ENCODE data around the gene DCTN1.

Gene DCTN1

GRCh38 chr2:74413001-74413698 is 33.0 kb upstream of the DCTN1 start:
- peaks cover 4% of the 10 kb centered on the region; the same call in 1 of the 2 replicates for H3K4me1 ChIP-seq (ENCODE audit: control insufficient read depth, insufficient read depth, low read length)
- H3K4me3 ChIP-seq (ENCODE audit: low read depth, low read length), result no peak overlapping the region
- no peaks in the 10 kb centered on the region for H3K36me3 ChIP-seq (ENCODE audit: control insufficient read depth, insufficient read depth, low read length)
- H3K27ac ChIP-seq (ENCODE audit: low read depth, low read length), result no peak overlapping the region
- peaks cover 8% of the 10 kb centered on the region for H3K27me3 ChIP-seq (ENCODE audit: control insufficient read depth, insufficient read depth, low read length)
- H3K9me3 ChIP-seq (ENCODE audit: control insufficient read depth, insufficient read depth, low read depth, low read length), result no peaks in the 10 kb centered on the region
- H3K9ac ChIP-seq (ENCODE audit: low read length), result no peak overlapping the region

- H3K9ac ChIP-seq (ENCODE audit: low read length), result no peak overlapping the region
- no peaks in the 10 kb centered on the region for H3K9me3 ChIP-seq (ENCODE audit: control insufficient read depth, insufficient read depth, low read depth, low read length)
- H3K27ac ChIP-seq (ENCODE audit: low read depth, low read length), result no peak overlapping the region
- no peaks in the 10 kb centered on the region for H3K36me3 ChIP-seq (ENCODE audit: control insufficient read depth, insufficient read depth, low read length)
- no peaks in the 10 kb centered on the region for H3K4me1 ChIP-seq (ENCODE audit: control insufficient read depth, insufficient read depth, low read length)
- no peak overlapping the region for H3K4me3 ChIP-seq (ENCODE audit: low read depth, low read length)
- peaks cover 3% of the 10 kb centered on the region; the same call in 1 of the 2 replicates for H3K27me3 ChIP-seq (ENCODE audit: control insufficient read depth, insufficient read depth, low read length)
Observed at GRCh38 chr2:74407682-74408081, 27.6 kb upstream of the DCTN1 start.

- Histone ChIP-seq H3K27ac (ENCODE audit: low read depth, low read length) (no peak overlapping the region), H3K4me3 (ENCODE audit: low read depth, low read length) (no peak overlapping the region), H3K9me3 (ENCODE audit: control insufficient read depth, insufficient read depth, low read depth, low read length) (no peaks in the 10 kb centered on the region), H3K4me1 (ENCODE audit: control insufficient read depth, insufficient read depth, low read length) (no peaks in the 10 kb centered on the region), H3K9ac (ENCODE audit: low read length) (no peak overlapping the region), H3K36me3 (ENCODE audit: control insufficient read depth, insufficient read depth, low read length) (no peaks in the 10 kb centered on the region), H3K27me3 (ENCODE audit: control insufficient read depth, insufficient read depth, low read length) (peaks cover 3% of the 10 kb centered on the region; the same call in 1 of the 2 replicates)
Observed at GRCh38 chr2:74406035-74406434, 25.9 kb upstream of the DCTN1 start.

DNA sequence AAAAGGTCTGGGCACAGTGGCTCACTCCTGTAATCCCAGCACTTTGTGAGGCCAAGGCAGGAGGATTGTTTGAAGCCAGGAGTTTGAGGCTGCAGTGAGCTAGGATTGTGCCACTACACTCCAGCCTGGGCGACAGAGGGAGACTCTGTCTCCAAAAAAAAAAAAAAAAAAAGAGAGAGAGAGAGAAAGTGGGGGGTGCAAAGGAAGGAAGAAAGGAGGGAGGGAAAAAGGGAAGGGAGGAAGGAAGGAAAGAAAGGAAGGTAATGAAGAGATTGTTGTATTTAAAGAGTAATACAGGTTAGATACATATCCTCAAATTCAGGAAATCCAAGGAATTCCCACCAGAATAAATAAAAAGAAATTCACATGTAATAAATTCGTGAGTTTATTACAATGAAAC is 21.8 kb upstream of the DCTN1 start:
- Histone ChIP-seq H3K36me3 (ENCODE audit: control insufficient read depth, insufficient read depth, low read length) (no peaks in the 10 kb centered on the region), H3K27ac (ENCODE audit: low read depth, low read length) (no peak overlapping the region), H3K9ac (ENCODE audit: low read length) (no peak overlapping the region), H3K4me3 (ENCODE audit: low read depth, low read length) (no peak overlapping the region), H3K27me3 (ENCODE audit: control insufficient read depth, insufficient read depth, low read length) (no peaks in the 10 kb centered on the region), H3K4me1 (ENCODE audit: control insufficient read depth, insufficient read depth, low read length) (no peaks in the 10 kb centered on the region), H3K9me3 (ENCODE audit: control insufficient read depth, insufficient read depth, low read depth, low read length) (no peaks in the 10 kb centered on the region)

DNA sequence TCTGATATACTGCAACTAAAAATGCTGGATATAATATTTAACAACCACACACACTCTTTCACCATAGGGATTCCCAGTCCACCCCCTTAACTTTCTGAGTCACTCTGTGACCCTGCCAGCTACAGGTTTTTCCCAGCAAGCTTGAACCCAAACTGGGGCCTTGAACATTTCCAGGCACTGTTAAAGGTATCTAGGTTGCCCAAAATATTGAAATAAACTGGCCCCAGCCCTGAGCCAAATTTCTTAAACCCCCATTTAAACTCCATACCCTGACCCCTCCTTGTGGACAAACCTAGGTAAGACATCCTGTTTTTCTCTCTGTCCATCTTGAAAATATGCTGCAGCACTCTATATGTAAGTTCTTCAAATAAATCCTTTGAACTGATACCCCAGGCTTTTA is 19.7 kb upstream of the DCTN1 start:
- Histone ChIP-seq H3K9me3 (ENCODE audit: control insufficient read depth, insufficient read depth, low read depth, low read length) (no peaks in the 10 kb centered on the region), H3K4me1 (ENCODE audit: control insufficient read depth, insufficient read depth, low read length) (no peaks in the 10 kb centered on the region), H3K9ac (ENCODE audit: low read length) (no peak overlapping the region), H3K27me3 (ENCODE audit: control insufficient read depth, insufficient read depth, low read length) (no peaks in the 10 kb centered on the region), H3K36me3 (ENCODE audit: control insufficient read depth, insufficient read depth, low read length) (no peaks in the 10 kb centered on the region), H3K4me3 (ENCODE audit: low read depth, low read length) (no peak overlapping the region), H3K27ac (ENCODE audit: low read depth, low read length) (no peak overlapping the region)

- H3K36me3 ChIP-seq (ENCODE audit: control insufficient read depth, insufficient read depth, low read length), result no peaks in the 10 kb centered on the region
- no peaks in the 10 kb centered on the region for H3K27me3 ChIP-seq (ENCODE audit: control insufficient read depth, insufficient read depth, low read length)
- no peak overlapping the region for H3K9ac ChIP-seq (ENCODE audit: low read length)
- H3K4me1 ChIP-seq (ENCODE audit: control insufficient read depth, insufficient read depth, low read length), result peaks cover 3% of the 10 kb centered on the region; the same call in 1 of the 2 replicates
- no peak overlapping the region for H3K27ac ChIP-seq (ENCODE audit: low read depth, low read length)
- H3K4me3 ChIP-seq (ENCODE audit: low read depth, low read length), result no peak overlapping the region
- no peaks in the 10 kb centered on the region for H3K9me3 ChIP-seq (ENCODE audit: control insufficient read depth, insufficient read depth, low read depth, low read length)
Observed at GRCh38 chr2:74396149-74396548, 16.0 kb upstream of the DCTN1 start.

DNA sequence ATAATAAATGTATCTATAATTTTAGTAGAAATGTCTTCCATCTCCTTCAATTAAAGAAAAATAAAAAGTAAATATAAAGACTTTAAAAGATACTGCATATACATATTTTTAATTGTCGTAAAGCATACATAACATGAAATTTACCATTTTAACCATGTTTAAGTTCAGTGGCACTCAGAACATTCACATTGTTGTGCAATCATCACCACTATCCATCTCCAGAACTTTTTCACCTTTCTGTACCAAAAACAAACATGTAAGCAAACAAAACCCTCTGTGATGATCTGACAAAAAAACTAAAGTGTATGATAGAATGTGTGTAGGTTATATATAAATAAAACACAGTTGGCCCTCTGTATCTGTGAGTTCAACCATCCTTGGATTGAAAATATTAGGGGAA is 13.4 kb upstream of the DCTN1 start:
- Histone ChIP-seq H3K9me3 (ENCODE audit: control insufficient read depth, insufficient read depth, low read depth, low read length) (no peaks in the 10 kb centered on the region), H3K4me3 (ENCODE audit: low read depth, low read length) (no peak overlapping the region), H3K4me1 (ENCODE audit: control insufficient read depth, insufficient read depth, low read length) (peaks cover 10% of the 10 kb centered on the region), H3K27ac (ENCODE audit: low read depth, low read length) (no peak overlapping the region), H3K9ac (ENCODE audit: low read length) (no peak overlapping the region), H3K36me3 (ENCODE audit: control insufficient read depth, insufficient read depth, low read length) (no peaks in the 10 kb centered on the region), H3K27me3 (ENCODE audit: control insufficient read depth, insufficient read depth, low read length) (no peaks in the 10 kb centered on the region)

DNA sequence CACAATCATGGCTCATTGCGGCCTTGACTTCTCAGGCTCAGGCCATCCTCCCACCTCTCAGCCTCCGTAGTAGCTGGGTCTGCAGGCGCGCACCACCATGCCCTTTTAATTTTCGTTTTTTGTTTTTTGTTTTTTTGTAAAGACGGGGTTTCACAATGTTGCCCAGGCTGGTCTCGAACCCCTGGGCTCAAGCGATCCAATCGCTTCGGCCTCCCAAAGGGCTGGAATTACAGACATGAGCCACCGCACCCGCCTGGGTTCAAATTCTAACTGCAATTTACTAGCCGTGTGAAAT is 12.3 kb upstream of the DCTN1 start:
- no peak overlapping the region; the same call in 1 of the 2 replicates for H3K27ac ChIP-seq (ENCODE audit: low read depth, low read length)
- H3K4me3 ChIP-seq (ENCODE audit: low read depth, low read length), result peak overlapping the region; percentile 96
- no peaks in the 10 kb centered on the region for H3K36me3 ChIP-seq (ENCODE audit: control insufficient read depth, insufficient read depth, low read length)
- H3K4me1 ChIP-seq (ENCODE audit: control insufficient read depth, insufficient read depth, low read length), result peaks cover 10% of the 10 kb centered on the region
- no peaks in the 10 kb centered on the region for H3K27me3 ChIP-seq (ENCODE audit: control insufficient read depth, insufficient read depth, low read length)
- H3K9me3 ChIP-seq (ENCODE audit: control insufficient read depth, insufficient read depth, low read depth, low read length), result no peaks in the 10 kb centered on the region
- no peak overlapping the region for H3K9ac ChIP-seq (ENCODE audit: low read length)

- H3K36me3 ChIP-seq (ENCODE audit: control insufficient read depth, insufficient read depth, low read length), result no peaks in the 10 kb centered on the region
- H3K27me3 ChIP-seq (ENCODE audit: control insufficient read depth, insufficient read depth, low read length), result no peaks in the 10 kb centered on the region
- peak overlapping the region; percentile 92 for H3K9ac ChIP-seq (ENCODE audit: low read length)
- H3K27ac ChIP-seq (ENCODE audit: low read depth, low read length), result peak overlapping the region; percentile 98
- no peaks in the 10 kb centered on the region for H3K9me3 ChIP-seq (ENCODE audit: control insufficient read depth, insufficient read depth, low read depth, low read length)
- peak overlapping the region; percentile 96 for H3K4me3 ChIP-seq (ENCODE audit: low read depth, low read length)
- peaks cover 10% of the 10 kb centered on the region for H3K4me1 ChIP-seq (ENCODE audit: control insufficient read depth, insufficient read depth, low read length)
Observed at GRCh38 chr2:74391580-74392448, 11.7 kb upstream of the DCTN1 start.

DNA sequence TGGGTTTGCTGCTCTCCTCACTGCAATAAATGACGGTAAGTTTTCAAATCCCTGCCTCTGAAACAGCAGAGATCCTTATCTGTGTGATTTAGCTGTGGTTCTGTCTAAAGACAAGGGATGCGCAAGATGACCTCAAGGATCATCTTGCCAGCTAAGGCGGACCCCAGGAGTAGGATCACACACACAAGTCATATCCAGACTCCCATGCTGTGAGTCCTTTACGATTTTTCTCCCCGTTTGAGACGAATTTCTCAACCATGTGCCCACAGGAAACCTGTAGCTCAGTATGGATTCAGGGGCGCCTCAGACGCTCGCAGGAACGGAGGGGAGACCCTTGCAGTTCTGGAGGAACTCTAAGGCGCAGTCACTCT is 11.1 kb upstream of the DCTN1 start:
- H3K9me3 ChIP-seq (ENCODE audit: control insufficient read depth, insufficient read depth, low read depth, low read length), result no peaks in the 10 kb centered on the region
- peak overlapping the region; percentile 96 for H3K4me3 ChIP-seq (ENCODE audit: low read depth, low read length)
- H3K4me1 ChIP-seq (ENCODE audit: control insufficient read depth, insufficient read depth, low read length), result peaks cover 10% of the 10 kb centered on the region
- peak overlapping the region; percentile 92 for H3K9ac ChIP-seq (ENCODE audit: low read length)
- H3K27me3 ChIP-seq (ENCODE audit: control insufficient read depth, insufficient read depth, low read length), result no peaks in the 10 kb centered on the region
- peak overlapping the region; percentile 98 for H3K27ac ChIP-seq (ENCODE audit: low read depth, low read length)
- H3K36me3 ChIP-seq (ENCODE audit: control insufficient read depth, insufficient read depth, low read length), result no peaks in the 10 kb centered on the region

GRCh38 chr2:74390606-74391005 is 10.5 kb upstream of the DCTN1 start:
- H3K4me3 ChIP-seq (ENCODE audit: low read depth, low read length), result peak overlapping the region; percentile 96
- no peak overlapping the region for H3K9ac ChIP-seq (ENCODE audit: low read length)
- no peaks in the 10 kb centered on the region for H3K9me3 ChIP-seq (ENCODE audit: control insufficient read depth, insufficient read depth, low read depth, low read length)
- peaks cover 10% of the 10 kb centered on the region for H3K4me1 ChIP-seq (ENCODE audit: control insufficient read depth, insufficient read depth, low read length)
- peaks cover under 1% of the 10 kb centered on the region for H3K36me3 ChIP-seq (ENCODE audit: control insufficient read depth, insufficient read depth, low read length)
- H3K27ac ChIP-seq (ENCODE audit: low read depth, low read length), result no peak overlapping the region
- H3K27me3 ChIP-seq (ENCODE audit: control insufficient read depth, insufficient read depth, low read length), result no peaks in the 10 kb centered on the region

Measured in HUES6 (cell line).